NT2/D1 (cell line): ENCODE results near the gene SLC39A11.
"Not testable (repeated sequence)": the region's sequence is repeated elsewhere in the genome, so short reads cannot be mapped to it uniquely, and the experiment has no call there.

ENCODE experiments used
- DNase-seq: peaks from one replicate; pipeline ENCODE4 v3.0.0-alpha.2; 2011; ENCODE audit warnings: low read depth, low spot score
- H3K27me3 ChIP-seq: 2 replicates; pipeline ENCODE4 v1.6.0; 2011; ENCODE audit warnings: mild to moderate bottlenecking; ENCODE audit not compliant: insufficient read length, insufficient read depth
- H3K36me3 ChIP-seq: 2 replicates; pipeline ENCODE4 v1.6.1; 2011; ENCODE audit warnings: mild to moderate bottlenecking, low read length, mixed read lengths; ENCODE audit not compliant: insufficient read depth, insufficient read length
- H3K4me1 ChIP-seq: 2 replicates; pipeline ENCODE4 v1.5.1; 2011; ENCODE audit not compliant: insufficient read depth, insufficient read length
- H3K4me3 ChIP-seq: 2 replicates; pipeline ENCODE4 v1.5.1; 2011; ENCODE audit warnings: low read depth; ENCODE audit not compliant: insufficient read length
- H3K9ac ChIP-seq: 2 replicates; pipeline ENCODE4 v1.6.0; 2011; ENCODE audit warnings: low read depth; ENCODE audit not compliant: insufficient read length
- H3K9me3 ChIP-seq: 2 replicates; pipeline ENCODE4 v1.5.1; 2011; ENCODE audit warnings: mild to moderate bottlenecking, low read length; ENCODE audit not compliant: insufficient read depth
- SUZ12 ChIP-seq: IDR thresholded peaks from 2 replicates; pipeline ENCODE4 v1.6.1; 2011; ENCODE audit not compliant: insufficient read length, insufficient read depth; ENCODE audit errors: extremely low read depth
- YY1 ChIP-seq: IDR thresholded peaks from 2 replicates; pipeline ENCODE4 v1.6.1; 2011; ENCODE audit not compliant: insufficient read length, insufficient read depth
- ZNF274 ChIP-seq: IDR thresholded peaks from 2 replicates; pipeline ENCODE4 v1.6.1; 2011; ENCODE audit warnings: mild to moderate bottlenecking, low read depth, low read length

The SLC39A11 gene

GRCh38 chr17:73069841-73070240 lies 22.6 kb downstream of the SLC39A11 start:
- Histone ChIP-seq H3K27me3 (no peaks in the 10 kb centered on the region), H3K4me3 (no peak overlapping the region), H3K4me1 (no peaks in the 10 kb centered on the region), H3K9me3 (peaks cover 6% of the 10 kb centered on the region; the same call in 1 of the 2 replicates), H3K36me3 (no peaks in the 10 kb centered on the region), H3K9ac (no peak overlapping the region)
- no peak for DNase-seq
- TF ChIP-seq ZNF274 (no peak), SUZ12 (no peak), YY1 (no peak)

GRCh38 chr17:73069164-73069770 lies 23.2 kb downstream of the SLC39A11 start:
- DNase-seq = no peak
- Histone ChIP-seq H3K4me1 (no peaks in the 10 kb centered on the region), H3K4me3 (no peak overlapping the region), H3K9ac (no peak overlapping the region), H3K27me3 (no peaks in the 10 kb centered on the region), H3K36me3 (no peaks in the 10 kb centered on the region), H3K9me3 (peaks cover 6% of the 10 kb centered on the region; the same call in 1 of the 2 replicates)
- TF ChIP-seq YY1 (no peak), ZNF274 (no peak), SUZ12 (no peak)

GRCh38 chr17:73068322-73069153 lies 23.9 kb downstream of the SLC39A11 start:
- H3K9me3 ChIP-seq = peaks cover 6% of the 10 kb centered on the region; the same call in 1 of the 2 replicates
- H3K4me3 ChIP-seq = no peak overlapping the region
- no peaks in the 10 kb centered on the region for H3K36me3 ChIP-seq
- H3K27me3 ChIP-seq = no peaks in the 10 kb centered on the region
- H3K4me1 ChIP-seq = no peaks in the 10 kb centered on the region
- no peak overlapping the region for H3K9ac ChIP-seq
- TF ChIP-seq SUZ12 (no peak), ZNF274 (no peak), YY1 (no peak)
- no peak for DNase-seq

- H3K4me3 ChIP-seq, H3K36me3 ChIP-seq, H3K9ac ChIP-seq, H3K27me3 ChIP-seq, DNase-seq, H3K9me3 ChIP-seq, H3K4me1 ChIP-seq: not testable (repeated sequence)
Measured at GRCh38 chr17:73067699-73068098, 24.8 kb downstream of the SLC39A11 start.

GRCh38 chr17:73067075-73067474 lies 25.4 kb downstream of the SLC39A11 start:
- TF ChIP-seq ZNF274 = no peak
- Histone ChIP-seq H3K4me1 (no peaks in the 10 kb centered on the region), H3K36me3 (no peaks in the 10 kb centered on the region), H3K9me3 (peaks cover 6% of the 10 kb centered on the region; the same call in 1 of the 2 replicates), H3K9ac (no peak overlapping the region), H3K27me3 (no peaks in the 10 kb centered on the region), H3K4me3 (no peak overlapping the region)
- no peak for DNase-seq

GRCh38 chr17:73066148-73066884 lies 26.2 kb downstream of the SLC39A11 start:
- H3K36me3 ChIP-seq = no peaks in the 10 kb centered on the region
- H3K4me3 ChIP-seq = no peak overlapping the region
- peaks cover 6% of the 10 kb centered on the region; the same call in 1 of the 2 replicates for H3K9me3 ChIP-seq
- H3K9ac ChIP-seq = no peak overlapping the region
- H3K27me3 ChIP-seq = no peaks in the 10 kb centered on the region
- no peak for DNase-seq
- H3K4me1 ChIP-seq = no peaks in the 10 kb centered on the region
- no peak for TF ChIP-seq ZNF274
- no peak for TF ChIP-seq SUZ12
- no peak for TF ChIP-seq YY1

GRCh38 chr17:73065376-73065775 lies 27.1 kb downstream of the SLC39A11 start:
- no peak overlapping the region for H3K9ac ChIP-seq
- H3K4me1 ChIP-seq = no peaks in the 10 kb centered on the region
- no peak for DNase-seq
- H3K9me3 ChIP-seq = peaks cover 6% of the 10 kb centered on the region; the same call in 1 of the 2 replicates
- H3K36me3 ChIP-seq = no peaks in the 10 kb centered on the region
- no peak for TF ChIP-seq SUZ12
- no peak for TF ChIP-seq YY1
- no peak for TF ChIP-seq ZNF274
- H3K27me3 ChIP-seq = no peaks in the 10 kb centered on the region
- no peak overlapping the region for H3K4me3 ChIP-seq
